SK-N-DZ (cell line): ENCODE results near the gene BEND2. TPM values are rescaled to one million over a fixed set of nuclear protein-coding genes. Genes with fewer than 3 reads are reported as not detected.
"Not testable (repeated sequence)": the region's sequence is repeated elsewhere in the genome, so short reads cannot be mapped to it uniquely, and the experiment has no call there.

Source experiments
- DNase-seq: peaks from one replicate; pipeline ENCODE4 v3.0.0-alpha.2; 2015; ENCODE audit warnings: low spot score
- polyA plus RNA-seq, 2 experiments: library from polyadenylated mRNA; depleted of rRNA; stranded (reverse); fragments of >200 nt; gene quantifications; 2 replicates each; pipeline ENCODE4 v1.2.3, GENCODE V29; 2014

Gene BEND2
- polyA plus RNA-seq (2014; cell fraction: cytosol; rRNA removed), result not detected in 2 replicates
- polyA plus RNA-seq (2014; cell fraction: nucleus; rRNA removed), result not detected in 2 replicates

GRCh38 chrX:18220786-18221185 lies at the start of gene BEND2:
TSS of gene BEND2 (minus strand) at chrX:18220886. CDS start at chrX:18220750, 136 bp downstream.
- no peak for DNase-seq

- DNase-seq, result no peak
These were observed 34.4 kb upstream of the BEND2 start for GRCh38 chrX:18255059-18255458.

GRCh38 chrX:18252644-18253359 lies 32.1 kb upstream of the BEND2 start:
- DNase-seq, result no peak

- not testable (repeated sequence) for DNase-seq
These were observed 9.0 kb upstream of the BEND2 start for GRCh38 chrX:18229646-18230045.

GRCh38 chrX:18228069-18228468 lies 7.4 kb upstream of the BEND2 start:
- no peak for DNase-seq

- no peak for DNase-seq
These were observed 6.8 kb upstream of the BEND2 start for GRCh38 chrX:18227458-18227857.

GRCh38 chrX:18210470-18210869 lies 10.2 kb downstream of the BEND2 start:
- peak; percentile 8 for DNase-seq

GRCh38 chrX:18206657-18207056 lies 14.0 kb downstream of the BEND2 start:
- no peak for DNase-seq

GRCh38 chrX:18203631-18204030 lies 17.1 kb downstream of the BEND2 start:
- DNase-seq, result no peak

- DNase-seq, result no peak
These were observed 26.0 kb downstream of the BEND2 start for GRCh38 chrX:18194688-18195087.

- no peak for DNase-seq
These were observed 41.2 kb downstream of the BEND2 start for GRCh38 chrX:18179446-18179845.

GRCh38 chrX:18174971-18175370 lies 45.7 kb downstream of the BEND2 start:
- no peak for DNase-seq

GRCh38 chrX:18174209-18174608 lies 46.5 kb downstream of the BEND2 start:
- no peak for DNase-seq

GRCh38 chrX:18173494-18174180 lies 47.0 kb downstream of the BEND2 start:
- DNase-seq, result no peak

- DNase-seq, result no peak
These were observed 47.7 kb downstream of the BEND2 start for GRCh38 chrX:18172970-18173369.

- no peak for DNase-seq
These were observed 49.8 kb downstream of the BEND2 start for GRCh38 chrX:18170910-18171309.

GRCh38 chrX:18166068-18166467 lies 54.6 kb downstream of the BEND2 start:
- DNase-seq, result no peak

- no peak for DNase-seq
These were observed 60.3 kb downstream of the BEND2 start for GRCh38 chrX:18160369-18160768.

GRCh38 chrX:18158963-18159362 lies 61.7 kb downstream of the BEND2 start:
- DNase-seq, result no peak

GRCh38 chrX:18151649-18152048 lies 69.0 kb downstream of the BEND2 start:
- DNase-seq, result no peak

GRCh38 chrX:18151157-18151556 lies 69.5 kb downstream of the BEND2 start:
- DNase-seq, result no peak

GRCh38 chrX:18149454-18149853 lies 71.2 kb downstream of the BEND2 start:
- no peak for DNase-seq

- no peak for DNase-seq
These were observed 73.7 kb downstream of the BEND2 start for GRCh38 chrX:18146954-18147353.
